ENCODE data around the gene ARID1B. TPM values are rescaled to one million over a fixed set of nuclear protein-coding genes. Genes with fewer than 3 reads are reported as not detected.

The ARID1B gene
- total and polyA plus RNA-seq, 7 donors, result 8.1 to 61.1 (median 53.1) TPM

DNA sequence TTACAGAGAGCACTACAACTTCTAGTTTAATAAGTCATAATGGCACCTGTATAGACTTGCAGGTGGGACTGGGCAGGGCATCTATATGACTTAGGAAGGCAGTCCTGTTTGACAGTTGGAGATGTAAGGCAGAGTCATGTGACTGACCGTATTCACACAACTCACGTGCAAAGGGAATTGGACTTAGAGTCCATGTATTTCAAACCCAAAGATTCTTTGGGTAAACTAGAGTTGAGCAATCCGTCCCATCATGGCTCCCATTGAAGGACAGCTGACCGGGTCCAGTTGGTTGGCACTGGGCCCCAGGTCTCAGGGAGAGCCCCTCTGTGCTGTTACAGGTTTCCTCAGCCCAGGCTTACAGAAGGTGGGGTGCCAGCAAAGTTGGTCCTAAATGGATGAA is 121.9 kb downstream of the ARID1B start:
- Histone ChIP-seq H3K36me3 (ENCODE audit: insufficient read depth in 1 of 2, low read depth in 1 of 2) (no peaks in the 10 kb centered on the region), H3K4me3 (no peak overlapping the region), H3K4me1 (peaks cover 19% of the 10 kb centered on the region), H3K9me3 (no peaks in the 10 kb centered on the region), H3K27ac (no peak overlapping the region), H3K27me3 (ENCODE audit: insufficient read depth in 3 of 3, low read length in 2 of 3) (no peaks in the 10 kb centered on the region)
- DNase-seq (no peak), ATAC-seq (no peak)
- intact Hi-C loops (cut with DNase I), result no loop called here
- no peak for TF ChIP-seq CTCF (IDR thresholded peaks at IDR 0.05)
- 91 to 96% (median 92%) methylated on average over 4 of the region's 4 CpGs for WGBS, 3 donors

DNA sequence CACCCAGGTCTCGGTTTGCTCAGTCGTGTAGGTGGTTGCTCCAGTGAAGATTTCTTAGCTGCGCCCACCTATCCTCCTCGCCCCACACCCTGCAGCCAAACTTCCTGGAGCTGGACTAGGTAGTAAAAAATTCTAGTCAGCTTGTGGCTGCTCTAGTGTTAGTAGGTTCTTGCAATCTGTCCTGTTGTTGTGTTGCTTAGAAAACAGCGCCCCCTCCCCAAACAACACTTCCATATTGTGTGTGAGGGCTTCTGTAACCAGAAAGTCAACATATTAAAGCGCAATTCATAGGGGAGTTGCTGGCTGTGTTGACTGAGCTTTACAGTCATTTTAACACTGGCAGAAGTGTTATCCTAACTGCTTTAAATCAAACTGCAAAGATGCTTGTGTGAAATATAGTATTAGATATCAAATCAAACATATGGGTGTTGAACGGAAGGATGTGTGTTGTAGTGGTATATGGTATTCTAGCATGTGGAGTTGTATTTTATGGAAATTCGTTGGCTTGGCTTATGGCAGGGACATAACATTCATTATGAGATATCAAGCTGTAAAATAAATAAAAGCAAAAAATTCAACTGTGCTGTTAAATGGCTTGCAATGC is 122.5 kb downstream of the ARID1B start:
- DNase-seq, result no peak
- no peak overlapping the region for H3K27ac ChIP-seq
- ATAC-seq, result no peak
- intact Hi-C loops (cut with DNase I), result no loop called here
- H3K9me3 ChIP-seq, result no peaks in the 10 kb centered on the region
- H3K27me3 ChIP-seq (ENCODE audit: insufficient read depth in 3 of 3, low read length in 2 of 3), result no peaks in the 10 kb centered on the region
- H3K4me1 ChIP-seq, result peaks cover 19% of the 10 kb centered on the region
- TF ChIP-seq CTCF (IDR thresholded peaks at IDR 0.05), result no peak
- no peaks in the 10 kb centered on the region for H3K36me3 ChIP-seq (ENCODE audit: insufficient read depth in 1 of 2, low read depth in 1 of 2)
- 93 to 95% (median 95%) methylated on average over 8 of the region's 8 CpGs for WGBS, 3 donors
- H3K4me3 ChIP-seq, result no peak overlapping the region

DNA sequence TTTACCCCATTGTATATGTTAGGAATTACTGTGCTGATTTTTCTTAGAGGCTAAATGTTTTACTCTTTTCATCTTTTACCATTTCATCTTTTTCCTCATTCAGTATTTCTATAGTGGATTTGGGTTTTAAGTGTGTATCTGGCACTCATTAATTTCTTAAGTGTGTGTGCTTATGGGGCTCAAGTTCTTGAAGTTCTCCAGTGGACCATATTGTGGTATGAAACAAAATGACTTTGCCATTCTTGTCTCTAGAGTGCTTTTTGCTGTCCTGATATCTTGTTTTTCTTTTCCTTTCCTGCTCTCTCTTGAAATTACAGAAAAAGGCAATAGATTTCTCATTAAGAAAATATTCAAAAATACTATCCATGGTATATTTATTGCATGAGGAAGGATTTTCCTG is 123.1 kb downstream of the ARID1B start:
- intact Hi-C loops (cut with DNase I), result no loop called here
- H3K36me3 ChIP-seq (ENCODE audit: insufficient read depth in 1 of 2, low read depth in 1 of 2), result no peaks in the 10 kb centered on the region
- peaks cover 16% of the 10 kb centered on the region for H3K4me1 ChIP-seq
- ATAC-seq (no peak), DNase-seq (no peak)
- no peak overlapping the region for H3K27ac ChIP-seq
- H3K4me3 ChIP-seq, result no peak overlapping the region
- no peak for TF ChIP-seq CTCF (IDR thresholded peaks at IDR 0.05)
- no peaks in the 10 kb centered on the region for H3K9me3 ChIP-seq
- no peaks in the 10 kb centered on the region for H3K27me3 ChIP-seq (ENCODE audit: insufficient read depth in 3 of 3, low read length in 2 of 3)

- intact Hi-C loops (cut with DNase I), result no loop called here
- no peak overlapping the region for H3K4me3 ChIP-seq
- H3K4me1 ChIP-seq, result peaks cover 13% of the 10 kb centered on the region
- 86 to 91% (median 90%) methylated on average over 9 of the region's 9 CpGs for WGBS, 3 donors
- DNase-seq (no peak), ATAC-seq (no peak)
- no peaks in the 10 kb centered on the region for H3K36me3 ChIP-seq (ENCODE audit: insufficient read depth in 1 of 2, low read depth in 1 of 2)
- H3K27ac ChIP-seq, result no peak overlapping the region
- H3K27me3 ChIP-seq (ENCODE audit: insufficient read depth in 3 of 3, low read length in 2 of 3), result no peaks in the 10 kb centered on the region
- no peak for TF ChIP-seq CTCF (IDR thresholded peaks at IDR 0.05)
- no peaks in the 10 kb centered on the region for H3K9me3 ChIP-seq
Measured at GRCh38 chr6:156901309-156902019, 124.3 kb downstream of the ARID1B start.

DNA sequence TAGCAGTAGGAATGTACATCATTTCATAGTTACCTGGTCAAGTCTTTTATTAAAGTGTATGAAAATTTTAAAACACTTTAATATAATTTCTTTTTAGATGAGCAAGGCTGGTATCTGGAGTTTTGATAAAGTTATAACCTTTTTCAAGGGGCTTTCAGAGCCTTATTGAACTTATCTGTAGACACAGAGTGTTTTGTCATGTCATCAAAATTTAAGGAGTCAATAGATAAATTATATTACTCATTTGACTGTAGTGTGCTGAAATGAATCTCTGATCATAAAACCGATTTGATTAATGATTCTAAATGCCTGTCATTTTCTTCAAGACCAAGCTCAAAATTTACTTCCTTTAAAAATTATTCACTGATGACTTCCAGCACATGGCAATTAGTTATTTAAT is 125.6 kb downstream of the ARID1B start:
- H3K9me3 ChIP-seq, result no peaks in the 10 kb centered on the region
- intact Hi-C loops (cut with DNase I), result no loop called here
- H3K4me1 ChIP-seq, result peaks cover 9% of the 10 kb centered on the region
- 81 to 84% (median 82%) methylated on average over 1 of the region's 1 CpG for WGBS, 3 donors
- DNase-seq (no peak), ATAC-seq (no peak)
- no peak for TF ChIP-seq CTCF (IDR thresholded peaks at IDR 0.05)
- no peak overlapping the region for H3K27ac ChIP-seq
- H3K27me3 ChIP-seq (ENCODE audit: insufficient read depth in 3 of 3, low read length in 2 of 3), result no peaks in the 10 kb centered on the region
- no peak overlapping the region for H3K4me3 ChIP-seq
- H3K36me3 ChIP-seq (ENCODE audit: insufficient read depth in 1 of 2, low read depth in 1 of 2), result no peaks in the 10 kb centered on the region
